NCI-H510A treated with DMSO at 0.1 percent for 48 hours (cell line): ENCODE results near the gene C1orf87.
A peak's percentile ranks its signal among the peaks of the same experiment; 100 is the strongest.

Source experiments
- DNase-seq: peaks from one replicate; lab custom pipeline; 2025; lab: John Stamatoyannopoulos, UW

Gene C1orf87

GRCh38 chr1:59947047-59947938 lies 126.3 kb downstream of the C1orf87 start:
- DNase-seq: peak; percentile 84

GRCh38 chr1:59945790-59946189 lies 127.8 kb downstream of the C1orf87 start:
- no peak for DNase-seq
